Pancreas (tissue), 10 donors: Measurements from ENCODE around the gene AIFM2. TPM values are rescaled to one million over a fixed set of nuclear protein-coding genes. Genes with fewer than 3 reads are reported as not detected.

ENCODE experiments used
- ATAC-seq, 4 donors: fragments of 200-7000 bp; cut with Tn5 transposase; one replicate each; pipeline versions ENCODE4 v1.8.0 to v1.9.1; 2020; ENCODE audit warnings: mild to moderate bottlenecking in 4 of 4, moderate library complexity in 4 of 4
- DNase-seq, 6 donors: peaks; one replicate each; pipeline ENCODE4 v3.0.0-alpha.2; 2020
- FAIRE-seq: peaks from 2 replicates; lab custom pipeline; 2012; peaks lifted over from hg19 to GRCh38; lab: Jason Lieb, UNC
- H3K27ac ChIP-seq, 4 donors: fragments of 200-600 bp; sonication (generic); 1 replicate in 3 of 4; 2 replicates in 1 of 4; pipeline versions ENCODE4 v1.5.0 to v1.8.0; 2020
- H3K27me3 ChIP-seq, 4 donors: fragments of 200-600 bp; one replicate each; pipeline ENCODE4 v1.8.0; 2021
- H3K36me3 ChIP-seq, 3 donors: fragments of 200-600 bp; sonication (generic) in 1 of 3; one replicate each; pipeline versions ENCODE4 v1.5.0 to v1.8.0; 2020 to 2021
- H3K4me1 ChIP-seq, 3 donors: fragments of 200-600 bp; one replicate each; pipeline ENCODE4 v1.8.0; 2021
- H3K4me3 ChIP-seq, 4 donors: fragments of 200-600 bp; sonication (generic) in 2 of 4; one replicate each; pipeline versions ENCODE4 v1.5.0 to v1.8.0; 2020 to 2021
- H3K9me3 ChIP-seq, 4 donors: fragments of 200-600 bp; one replicate each; pipeline ENCODE4 v1.8.0; 2021
- CTCF ChIP-seq, 4 donors: fragments of 200-600 bp; sonication (generic) in 3 of 4; IDR thresholded peaks; one replicate each; pipeline versions ENCODE4 v1.5.0 to v1.8.0; 2021; ENCODE audit warnings: antibody characterized with exemption in 4 of 4
- WGBS, 2 donors: extraction: QIAGEN DNeasy Blood & Tissue Kit; methylation state at CpG; one replicate each; pipeline ENCODE4 v1.1.7; 2013; 5-methylcytosine and 5-hydroxymethylcytosine counted together
- intact Hi-C, 3 donors: fragments of 100-400 bp; cut with DNase I; formaldehyde crosslinking; loops; one replicate each; pipeline versions ENCODE4 v1.11.1 to v1.14.2; 2022
- polyA plus RNA-seq, 2 donors: library from polyadenylated mRNA; stranded (reverse); fragments of 200-250 nt; gene quantifications; one replicate each; pipeline ENCODE4 v1.2.3, GENCODE V29; 2013
- total RNA-seq, 6 donors: library from RNA; stranded (reverse); fragmentation: NEBNext Ultra II Directional in 4 of 6; extraction: Animal tissue kit (Norgen Biotek cat#: 25700) in 4 of 6; gene quantifications; one replicate each; pipeline versions ENCODE4 v1.2.1 to v1.2.4, GENCODE V29; 2021 to 2023
- donor health status: healthy with polysubstance abuse.
- donor health status: DM: no; HTN: no; CAD: no; lungs with moderate emphysema.
- donor health status: DM: no; HTN: no; CAD: no.
- donor health status: control.
- donor health status: control.
- donor health status: Bipolar disorder and iron deficiency.
- donor health status: DM: yes; HTN: yes; CAD: no.
- donor health status: DM: no; HTN: no; CAD: no.
- donor health status: DM: no; HTN: no; CAD: no.
- donor health status: DM: yes; HTN: yes; CAD: no.

The AIFM2 gene
- total and polyA plus RNA-seq, 8 donors = 2.0 to 5.0 (median 3.6) TPM

- Histone ChIP-seq H3K4me1 (peaks cover 0 to 1% (median under 1%) of the 10 kb centered on the region in 3 donors), H3K4me3 (no peak overlapping the region), H3K27me3 (no peaks in the 10 kb centered on the region), H3K27ac (peak overlapping the region in 1 of 4 donors; percentile 25), H3K36me3 (no peaks in the 10 kb centered on the region), H3K9me3 (no peaks in the 10 kb centered on the region)
- no peak for ATAC-seq
- peak in 1 of 6 donors; percentile 18 for DNase-seq
- WGBS, 2 donors = 54 to 64% methylated on average over 4 of the region's 4 CpGs
- FAIRE-seq = no peak
- TF ChIP-seq CTCF (IDR thresholded peaks at IDR 0.05) = no peak
- intact Hi-C loops = no loop called here
Measured at GRCh38 chr10:70174058-70174741, 41.6 kb upstream of the AIFM2 start.

GRCh38 chr10:70169649-70170364, 37.2 kb upstream of the AIFM2 start:
- no peak for FAIRE-seq
- ATAC-seq = peak; percentile 28 to 52 (median 43)
- H3K27ac ChIP-seq = peak overlapping the region; percentile 76 to 91 (median 84)
- no peaks in the 10 kb centered on the region for H3K9me3 ChIP-seq
- H3K27me3 ChIP-seq = no peaks in the 10 kb centered on the region
- intact Hi-C loops = no loop called here
- 0 to 1% methylated on average over 40 of the region's 40 CpGs for WGBS, 2 donors
- peak in 1 of 6 donors; percentile 54 for DNase-seq
- peak overlapping the region; percentile 59 to 88 (median 72) for H3K4me3 ChIP-seq
- H3K36me3 ChIP-seq = no peaks in the 10 kb centered on the region
- TF ChIP-seq CTCF (IDR thresholded peaks at IDR 0.05) = no peak
- H3K4me1 ChIP-seq = peaks cover 0 to 18% (median 14%) of the 10 kb centered on the region in 3 donors

GRCh38 chr10:70169011-70169410, 36.4 kb upstream of the AIFM2 start:
- Histone ChIP-seq H3K4me1 (peaks cover 4 to 26% (median 14%) of the 10 kb centered on the region in 3 donors), H3K36me3 (no peaks in the 10 kb centered on the region), H3K27ac (no peak overlapping the region), H3K9me3 (no peaks in the 10 kb centered on the region), H3K4me3 (peak overlapping the region in 3 of 4 donors; percentile 59 to 88 (median 64)), H3K27me3 (no peaks in the 10 kb centered on the region)
- 17 to 33% methylated on average over 2 of the region's 2 CpGs for WGBS, 2 donors
- DNase-seq = no peak
- TF ChIP-seq CTCF (IDR thresholded peaks at IDR 0.05) = no peak
- intact Hi-C loops = no loop called here
- FAIRE-seq = no peak
- ATAC-seq = no peak

GRCh38 chr10:70167246-70167645, 34.6 kb upstream of the AIFM2 start:
- ATAC-seq = no peak
- no peak for TF ChIP-seq CTCF (IDR thresholded peaks at IDR 0.05)
- no peak overlapping the region for H3K27ac ChIP-seq
- intact Hi-C loops = no loop called here
- no peak for DNase-seq
- no peak for FAIRE-seq
- H3K27me3 ChIP-seq = no peaks in the 10 kb centered on the region
- H3K36me3 ChIP-seq = no peaks in the 10 kb centered on the region
- no peaks in the 10 kb centered on the region for H3K9me3 ChIP-seq
- no peak overlapping the region for H3K4me3 ChIP-seq
- H3K4me1 ChIP-seq = peaks cover 5 to 40% (median 21%) of the 10 kb centered on the region in 3 donors
- 85 to 89% methylated on average over 7 of the region's 7 CpGs for WGBS, 2 donors
